Caki2 (cell line): ENCODE results near the gene ITSN1. TPM values are rescaled to one million over a fixed set of nuclear protein-coding genes. Genes with fewer than 3 reads are reported as not detected.
"Not testable (repeated sequence)": the region's sequence is repeated elsewhere in the genome, so short reads cannot be mapped to it uniquely, and the experiment has no call there.

Experiments used
- DNase-seq: peaks from one replicate; pipeline ENCODE4 v3.0.0-alpha.2; 2015; ENCODE audit warnings: low read depth
- in situ Hi-C: cut with HindIII; loops from 2 replicates; pipeline ENCODE4 v1.10.0; 2016; ENCODE audit warnings: low sequenced_read_pairs, low pct_unique_long_range_greater_than_20kb, mixed read lengths
- total RNA-seq: library from RNA; depleted of rRNA; stranded (reverse); fragments of >200 nt; shearing (Covaris generic); gene quantifications from 2 replicates; pipeline ENCODE4 v1.2.3, GENCODE V29; 2014; ENCODE audit warnings: low replicate concordance

Gene ITSN1
- total RNA-seq, 1 experiment from 2014 or later = 36.1 TPM

GRCh38 chr21:33781121-33781520 is 138.8 kb downstream of the ITSN1 start:
- no peak for DNase-seq
- in situ Hi-C loops = no loop called here

GRCh38 chr21:33783187-33783979 is 141.1 kb downstream of the ITSN1 start:
- DNase-seq = no peak
- in situ Hi-C loops = no loop called here

DNA sequence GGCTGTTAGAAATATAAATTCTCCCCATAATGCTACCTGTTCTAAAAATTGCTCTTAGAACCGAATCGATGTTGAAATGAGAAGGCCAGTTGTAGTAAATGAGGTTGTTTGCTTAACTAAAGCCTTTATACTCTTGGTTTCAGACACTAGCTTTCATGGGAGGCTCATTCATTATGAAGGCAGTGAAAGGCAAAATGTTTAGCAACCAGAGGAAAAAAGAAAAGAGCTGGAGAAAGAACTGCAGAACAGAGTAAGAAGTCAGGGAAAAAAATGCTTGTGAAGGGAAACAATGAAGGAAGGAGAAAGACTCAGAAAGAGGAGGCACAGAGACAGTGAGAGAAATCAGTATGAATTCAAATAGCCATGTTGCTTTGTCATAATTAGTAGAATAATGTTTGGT is 145.1 kb downstream of the ITSN1 start:
- DNase-seq = no peak
- in situ Hi-C loops = no loop called here

GRCh38 chr21:33788438-33788837 is 146.1 kb downstream of the ITSN1 start:
- in situ Hi-C loops, DNase-seq: not testable (repeated sequence)

GRCh38 chr21:33789697-33790096 is 147.4 kb downstream of the ITSN1 start:
- in situ Hi-C loops = no loop called here

GRCh38 chr21:33791073-33791472 is 148.8 kb downstream of the ITSN1 start:
- DNase-seq = no peak
- in situ Hi-C loops = no loop called here

More at GRCh38 chr21:33789697-33790096, 147.4 kb downstream of the ITSN1 start:
- no peak for DNase-seq

- in situ Hi-C loops = no loop called here
- no peak for DNase-seq
Observed at GRCh38 chr21:33794596-33794995, 152.3 kb downstream of the ITSN1 start.

DNA sequence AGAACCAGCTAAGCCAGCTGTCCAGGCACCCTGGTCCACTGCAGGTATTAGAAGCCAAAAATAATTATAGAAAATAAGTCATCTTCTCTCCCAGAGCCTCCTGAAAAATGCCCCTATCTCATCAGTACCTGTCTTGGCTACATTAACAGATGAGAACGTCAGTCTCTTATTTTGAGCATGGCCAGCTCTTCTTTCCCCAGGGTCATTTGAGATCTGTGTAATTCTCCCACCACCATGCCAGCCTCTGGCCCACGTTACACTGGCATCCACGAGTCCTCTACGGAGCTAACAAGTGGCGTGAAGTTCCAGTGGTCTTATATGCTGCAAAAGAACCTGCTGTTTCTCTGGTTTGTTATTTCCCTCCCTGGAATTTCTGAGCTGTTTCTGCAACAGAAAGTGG is 155.3 kb downstream of the ITSN1 start:
- DNase-seq = no peak
- in situ Hi-C loops = no loop called here

GRCh38 chr21:33799378-33800090 is 157.2 kb downstream of the ITSN1 start:
- in situ Hi-C loops = no loop called here
- DNase-seq = no peak

DNA sequence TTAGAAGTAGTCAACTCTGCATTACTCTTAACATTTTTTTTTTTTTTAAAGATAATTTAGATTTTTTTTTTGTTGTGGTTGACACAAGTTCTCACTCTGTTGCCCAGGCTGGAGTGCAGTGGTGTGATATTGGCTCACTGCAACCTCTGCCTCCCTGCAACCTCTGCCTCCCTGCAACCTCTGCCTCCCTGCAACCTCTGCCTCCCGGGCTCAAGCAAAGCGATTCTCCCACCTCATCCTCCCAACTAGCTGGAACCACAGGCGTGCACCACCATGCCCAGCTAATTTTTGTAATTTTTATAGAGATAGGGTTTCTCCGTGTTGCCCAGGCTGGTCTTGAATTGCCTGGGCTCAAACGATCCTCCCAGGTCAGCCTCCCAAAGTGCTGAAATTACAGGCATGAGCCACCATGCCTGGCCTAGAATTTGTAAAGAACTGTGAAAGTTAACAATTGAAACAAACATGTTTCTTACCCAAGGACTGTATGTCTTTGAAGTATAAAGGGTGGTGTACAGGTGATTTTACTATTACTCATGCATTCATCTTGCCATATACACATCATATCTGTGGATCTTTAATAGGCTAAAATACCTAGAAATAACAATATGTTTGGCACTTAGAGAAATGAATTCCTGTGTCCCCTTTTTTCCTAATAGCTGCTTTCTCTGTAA is 158.6 kb downstream of the ITSN1 start:
- DNase-seq = no peak
- in situ Hi-C loops = no loop called here

GRCh38 chr21:33801424-33802405 is 159.4 kb downstream of the ITSN1 start:
- peak; percentile 69 for DNase-seq
- in situ Hi-C loops = no loop called here

DNA sequence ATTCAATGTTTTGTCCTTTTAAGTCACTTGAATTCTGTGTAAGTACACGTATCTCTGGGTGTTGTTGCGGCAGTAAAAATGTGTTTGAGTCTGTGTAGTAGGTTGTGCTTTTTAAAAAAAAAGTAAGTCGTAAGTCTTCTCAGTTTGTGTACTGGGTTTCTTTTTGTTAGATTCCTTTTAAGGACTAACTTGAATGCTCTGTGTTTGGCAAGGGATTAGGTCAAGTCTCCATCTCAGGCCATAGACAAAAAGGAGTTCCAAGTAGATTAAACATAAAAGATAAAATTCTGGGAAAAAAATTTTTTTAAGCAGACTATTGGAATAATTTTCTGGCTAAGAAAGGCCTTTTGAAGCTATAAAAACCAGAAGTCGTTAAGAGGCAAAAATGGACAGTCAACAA is 160.2 kb downstream of the ITSN1 start:
- in situ Hi-C loops = no loop called here
- DNase-seq = no peak

GRCh38 chr21:33808715-33809367 is 166.5 kb downstream of the ITSN1 start:
- DNase-seq = no peak
- in situ Hi-C loops = no loop called here

DNA sequence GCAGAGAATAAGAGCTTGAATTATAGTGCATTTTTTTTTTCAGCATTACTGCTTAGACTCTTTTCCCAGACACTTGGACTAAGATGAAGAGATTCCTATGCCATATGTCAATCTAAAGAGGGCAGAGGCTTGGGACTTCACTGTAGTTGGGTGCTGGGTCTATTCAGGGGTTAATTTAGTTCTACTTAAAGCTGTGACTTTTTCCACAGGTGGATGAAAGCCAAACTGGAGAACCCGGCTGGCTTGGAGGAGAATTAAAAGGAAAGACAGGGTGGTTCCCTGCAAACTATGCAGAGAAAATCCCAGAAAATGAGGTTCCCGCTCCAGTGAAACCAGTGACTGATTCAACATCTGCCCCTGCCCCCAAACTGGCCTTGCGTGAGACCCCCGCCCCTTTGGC is 168.5 kb downstream of the ITSN1 start:
- in situ Hi-C loops = no loop called here
- DNase-seq = no peak

DNA sequence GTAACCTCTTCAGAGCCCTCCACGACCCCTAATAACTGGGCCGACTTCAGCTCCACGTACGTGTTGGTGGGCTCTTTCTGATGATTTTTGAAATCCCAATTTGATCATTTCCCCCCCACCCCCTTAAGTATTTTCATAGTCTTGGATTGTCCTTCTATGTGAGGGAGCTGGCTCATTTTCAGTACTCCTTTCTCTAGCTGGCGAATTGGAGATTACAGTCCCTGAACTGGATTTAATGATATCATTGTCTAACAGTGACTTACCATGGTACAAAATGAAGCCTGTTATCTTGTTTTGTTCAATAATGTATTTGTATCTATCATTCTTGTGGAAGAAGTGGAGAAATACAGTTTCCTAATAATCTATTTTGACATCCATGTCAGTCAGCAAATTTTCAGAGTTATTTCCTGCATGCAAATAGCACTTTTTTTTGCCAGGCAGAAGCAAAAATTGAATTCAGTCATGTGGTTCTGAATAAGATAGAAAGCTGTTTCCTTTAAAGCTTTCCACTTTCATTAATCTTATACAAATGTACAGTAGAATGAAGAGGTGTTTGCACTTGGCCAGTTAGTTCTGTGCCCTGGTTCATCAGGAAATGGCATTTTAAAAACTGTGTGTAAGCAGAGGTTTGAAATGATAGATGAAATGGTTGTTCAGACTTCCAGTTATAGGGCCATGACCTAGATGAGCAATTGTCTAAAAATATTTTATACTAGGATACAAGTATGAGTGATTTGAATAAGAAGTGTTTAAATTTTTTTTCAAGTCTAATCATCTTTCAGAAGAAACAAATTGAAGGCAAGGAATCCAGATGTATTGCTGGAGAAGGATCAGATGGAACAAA is 169.1 kb downstream of the ITSN1 start:
- DNase-seq = no peak
- in situ Hi-C loops = no loop called here

GRCh38 chr21:33813832-33814365 is 171.6 kb downstream of the ITSN1 start:
- DNase-seq = no peak
- in situ Hi-C loops = no loop called here
